ENCODE measurements around the gene MUC5AC. TPM values are rescaled to one million over a fixed set of nuclear protein-coding genes. Genes with fewer than 3 reads are reported as not detected.
"Not testable (repeated sequence)": the region's sequence is repeated elsewhere in the genome, so short reads cannot be mapped to it uniquely, and the experiment has no call there.

Gene MUC5AC
- total and polyA plus RNA-seq, 5 experiments from 2014 or later: not detected

DNA sequence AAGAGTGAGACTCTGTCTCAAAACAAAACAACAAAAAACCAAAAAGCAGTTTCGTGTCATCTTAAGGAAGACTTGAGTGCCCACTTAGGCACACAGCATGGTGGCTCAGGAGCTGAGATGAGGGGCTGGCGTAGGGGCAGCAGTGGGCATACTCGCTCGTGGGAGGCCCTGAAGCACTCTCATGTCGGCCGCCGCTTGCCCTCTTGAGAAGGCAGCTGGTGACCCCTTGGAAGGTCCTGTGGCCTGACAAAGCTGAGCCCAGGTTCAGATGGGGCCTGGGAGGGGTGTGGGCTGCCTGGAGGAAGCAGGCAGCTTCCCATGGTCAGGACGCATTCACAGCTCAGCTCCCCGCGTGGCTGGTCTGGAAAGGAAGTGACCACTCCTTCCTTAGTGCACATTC, 80.1 kb downstream of the MUC5AC start:
- no peaks in the 10 kb centered on the region for H3K4me1 Mint-ChIP-seq
- no peaks in the 10 kb centered on the region for H3K9me3 Mint-ChIP-seq
- ATAC-seq: no peak
- no peak overlapping the region for H3K4me3 Mint-ChIP-seq
- no peaks in the 10 kb centered on the region for H3K36me3 Mint-ChIP-seq
- POLR2A ChIA-PET: no interaction called here
- no peak overlapping the region for H3K27ac Mint-ChIP-seq
- no peaks in the 10 kb centered on the region for H3K27me3 Mint-ChIP-seq
- no peak for DNase-seq

DNA sequence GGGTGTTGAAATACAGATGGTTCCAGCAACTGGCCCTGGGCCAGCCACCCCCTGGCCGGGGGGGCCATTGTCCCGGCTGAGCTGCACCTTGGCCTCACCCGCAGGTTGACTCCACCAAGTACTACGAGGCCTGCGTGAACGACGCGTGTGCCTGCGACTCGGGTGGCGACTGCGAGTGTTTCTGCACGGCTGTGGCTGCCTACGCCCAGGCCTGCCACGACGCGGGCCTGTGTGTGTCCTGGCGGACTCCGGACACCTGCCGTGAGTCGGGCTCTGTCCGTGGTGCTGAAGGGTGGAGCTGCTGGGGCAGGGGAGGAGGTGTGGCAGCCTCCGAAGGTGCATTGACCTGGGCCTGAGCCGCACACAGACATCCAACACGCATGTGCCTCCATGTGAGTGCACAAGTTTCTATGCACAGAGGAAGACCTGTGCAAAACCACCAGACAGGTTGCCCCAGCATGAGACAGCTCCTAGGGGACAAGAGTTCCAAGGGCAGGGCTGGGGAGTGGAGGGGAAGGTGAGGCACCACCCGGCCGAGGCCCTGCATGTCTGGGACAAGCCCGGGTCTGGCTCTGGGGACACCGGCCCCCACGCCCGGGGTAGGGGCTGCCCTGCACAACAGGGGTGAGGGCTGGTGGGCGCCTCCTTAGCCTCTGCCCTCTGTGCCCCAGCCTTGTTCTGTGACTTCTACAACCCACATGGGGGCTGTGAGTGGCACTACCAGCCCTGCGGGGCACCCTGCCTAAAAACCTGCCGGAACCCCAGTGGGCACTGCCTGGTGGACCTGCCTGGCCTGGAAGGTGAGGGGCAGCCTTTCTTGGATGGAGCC, 81.2 kb downstream of the MUC5AC start:
- ATAC-seq (no peak), DNase-seq (no peak)
- H3K4me3 Mint-ChIP-seq: no peak overlapping the region
- POLR2A ChIA-PET: no interaction called here
- H3K9me3 Mint-ChIP-seq: peaks cover 0 to 1% (median 0%) of the 10 kb centered on the region in 9 donors
- H3K4me1 Mint-ChIP-seq: no peaks in the 10 kb centered on the region
- H3K27ac Mint-ChIP-seq: no peak overlapping the region
- no peaks in the 10 kb centered on the region for H3K27me3 Mint-ChIP-seq
- no peaks in the 10 kb centered on the region for H3K36me3 Mint-ChIP-seq

DNA sequence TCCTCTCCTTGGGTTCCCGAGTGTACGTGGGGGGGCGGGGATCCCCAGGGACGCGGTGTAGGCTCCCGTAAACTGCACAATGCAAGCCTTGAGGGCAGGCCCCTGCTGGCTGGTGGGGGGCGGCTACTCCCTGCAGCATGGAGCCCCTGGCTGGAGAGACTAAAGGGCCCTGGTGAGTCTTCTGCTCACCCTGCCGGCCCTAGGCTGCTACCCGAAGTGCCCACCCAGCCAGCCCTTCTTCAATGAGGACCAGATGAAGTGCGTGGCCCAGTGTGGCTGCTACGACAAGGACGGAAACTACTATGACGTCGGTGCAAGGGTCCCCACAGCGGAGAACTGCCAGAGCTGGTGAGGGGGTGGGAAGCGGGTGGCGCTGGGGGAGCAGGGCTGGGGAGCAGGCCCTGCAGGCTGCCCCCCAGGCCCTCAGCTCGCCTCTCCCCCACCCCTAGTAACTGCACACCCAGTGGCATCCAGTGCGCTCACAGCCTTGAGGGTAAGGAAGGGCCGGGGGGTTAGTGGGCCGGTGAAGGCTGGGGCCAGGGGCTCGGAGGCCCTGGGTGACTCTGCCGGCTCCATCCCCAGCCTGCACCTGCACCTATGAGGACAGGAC, 81.9 kb downstream of the MUC5AC start:
- no peaks in the 10 kb centered on the region for H3K4me1 Mint-ChIP-seq
- no peak overlapping the region for H3K4me3 Mint-ChIP-seq
- no peak overlapping the region for H3K27ac Mint-ChIP-seq
- no peaks in the 10 kb centered on the region for H3K27me3 Mint-ChIP-seq
- POLR2A ChIA-PET: no interaction called here
- H3K36me3 Mint-ChIP-seq: no peaks in the 10 kb centered on the region
- H3K9me3 Mint-ChIP-seq: peaks cover 0 to 1% (median 0%) of the 10 kb centered on the region in 9 donors
- no peak for DNase-seq
- ATAC-seq: no peak

DNA sequence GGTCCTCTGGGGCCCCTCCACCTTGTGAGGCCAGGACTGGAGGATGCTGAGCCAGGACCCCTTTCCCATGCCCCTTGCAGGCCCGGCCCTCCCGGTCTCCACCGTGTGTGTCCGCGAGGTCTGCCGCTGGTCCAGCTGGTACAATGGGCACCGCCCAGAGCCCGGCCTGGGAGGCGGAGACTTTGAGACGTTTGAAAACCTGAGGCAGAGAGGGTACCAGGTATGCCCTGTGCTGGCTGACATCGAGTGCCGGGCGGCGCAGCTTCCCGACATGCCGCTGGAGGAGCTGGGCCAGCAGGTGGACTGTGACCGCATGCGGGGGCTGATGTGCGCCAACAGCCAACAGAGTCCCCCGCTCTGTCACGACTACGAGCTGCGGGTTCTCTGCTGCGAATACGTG, 83.0 kb downstream of the MUC5AC start:
- Mint-ChIP-seq H3K4me1 (no peaks in the 10 kb centered on the region), H3K27ac (no peak overlapping the region), H3K9me3 (peaks cover 0 to 1% (median 0%) of the 10 kb centered on the region in 9 donors), H3K36me3 (no peaks in the 10 kb centered on the region), H3K4me3 (no peak overlapping the region), H3K27me3 (no peaks in the 10 kb centered on the region)
- DNase-seq (no peak), ATAC-seq (no peak)
- POLR2A ChIA-PET: no interaction called here

DNA sequence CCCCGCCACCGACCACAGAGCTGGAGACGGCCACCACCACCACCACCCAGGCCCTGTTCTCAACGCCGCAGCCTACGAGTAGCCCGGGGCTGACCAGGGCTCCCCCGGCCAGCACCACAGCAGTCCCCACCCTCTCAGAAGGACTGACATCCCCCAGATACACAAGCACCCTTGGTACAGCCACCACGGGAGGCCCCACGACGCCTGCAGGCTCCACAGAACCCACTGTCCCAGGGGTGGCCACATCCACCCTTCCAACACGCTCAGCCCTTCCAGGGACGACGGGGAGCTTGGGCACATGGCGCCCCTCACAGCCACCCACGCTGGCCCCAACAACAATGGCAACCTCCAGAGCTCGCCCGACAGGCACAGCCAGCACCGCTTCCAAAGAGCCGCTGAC, 84.0 kb downstream of the MUC5AC start:
- no peak overlapping the region for H3K27ac Mint-ChIP-seq
- no peaks in the 10 kb centered on the region for H3K4me1 Mint-ChIP-seq
- H3K27me3 Mint-ChIP-seq: no peaks in the 10 kb centered on the region
- H3K9me3 Mint-ChIP-seq: peaks cover 0 to 1% (median 0%) of the 10 kb centered on the region in 9 donors
- ATAC-seq: no peak
- POLR2A ChIA-PET: no interaction called here
- H3K36me3 Mint-ChIP-seq: no peaks in the 10 kb centered on the region
- no peak overlapping the region for H3K4me3 Mint-ChIP-seq
- no peak for DNase-seq

DNA sequence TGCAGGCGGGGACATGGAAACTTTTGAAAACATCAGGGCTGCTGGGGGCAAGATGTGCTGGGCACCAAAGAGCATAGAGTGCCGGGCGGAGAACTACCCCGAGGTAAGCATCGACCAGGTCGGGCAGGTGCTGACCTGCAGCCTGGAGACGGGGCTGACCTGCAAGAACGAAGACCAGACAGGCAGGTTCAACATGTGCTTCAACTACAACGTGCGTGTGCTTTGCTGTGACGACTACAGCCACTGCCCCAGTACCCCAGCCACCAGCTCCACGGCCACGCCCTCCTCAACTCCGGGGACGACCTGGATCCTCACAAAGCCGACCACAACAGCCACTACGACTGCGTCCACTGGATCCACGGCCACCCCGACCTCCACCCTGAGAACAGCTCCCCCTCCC, 84.5 kb downstream of the MUC5AC start:
- POLR2A ChIA-PET: no interaction called here
- Mint-ChIP-seq H3K27ac (peak overlapping the region in 2 of 10 donors; percentile 89), H3K4me3 (no peak overlapping the region)

DNA sequence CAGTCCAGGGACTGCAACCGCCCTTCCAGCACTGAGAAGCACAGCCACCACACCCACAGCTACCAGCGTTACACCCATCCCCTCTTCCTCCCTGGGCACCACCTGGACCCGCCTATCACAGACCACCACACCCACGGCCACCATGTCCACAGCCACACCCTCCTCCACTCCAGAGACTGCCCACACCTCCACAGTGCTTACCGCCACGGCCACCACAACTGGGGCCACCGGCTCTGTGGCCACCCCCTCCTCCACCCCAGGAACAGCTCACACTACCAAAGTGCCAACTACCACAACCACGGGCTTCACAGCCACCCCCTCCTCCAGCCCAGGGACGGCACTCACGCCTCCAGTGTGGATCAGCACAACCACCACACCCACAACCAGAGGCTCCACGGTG, 85.0 kb downstream of the MUC5AC start:
- H3K36me3 Mint-ChIP-seq, H3K27me3 Mint-ChIP-seq, POLR2A ChIA-PET, DNase-seq, H3K4me3 Mint-ChIP-seq, H3K4me1 Mint-ChIP-seq, ATAC-seq, H3K9me3 Mint-ChIP-seq: not testable (repeated sequence)
- H3K27ac Mint-ChIP-seq: peak overlapping the region in 1 of 10 donors; percentile 24

More for the DNA sequence above, 84.5 kb downstream of the MUC5AC start:
- H3K9me3 Mint-ChIP-seq: peaks cover 0 to 1% (median 0%) of the 10 kb centered on the region in 9 donors
- H3K27me3 Mint-ChIP-seq: no peaks in the 10 kb centered on the region
- H3K36me3 Mint-ChIP-seq: no peaks in the 10 kb centered on the region
- H3K4me1 Mint-ChIP-seq: no peaks in the 10 kb centered on the region
- ATAC-seq: no peak
- no peak for DNase-seq

DNA sequence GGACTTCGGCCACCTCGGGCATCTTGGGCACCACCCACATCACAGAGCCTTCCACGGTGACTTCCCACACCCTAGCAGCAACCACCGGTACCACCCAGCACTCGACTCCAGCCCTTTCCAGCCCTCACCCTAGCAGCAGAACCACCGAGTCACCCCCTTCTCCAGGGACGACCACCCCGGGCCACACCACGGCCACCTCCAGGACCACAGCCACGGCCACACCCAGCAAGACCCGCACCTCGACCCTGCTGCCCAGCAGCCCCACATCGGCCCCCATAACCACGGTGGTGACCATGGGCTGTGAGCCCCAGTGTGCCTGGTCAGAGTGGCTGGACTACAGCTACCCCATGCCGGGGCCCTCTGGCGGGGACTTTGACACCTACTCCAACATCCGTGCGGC, 85.8 kb downstream of the MUC5AC start:
- POLR2A ChIA-PET, DNase-seq, H3K9me3 Mint-ChIP-seq, H3K4me1 Mint-ChIP-seq, ATAC-seq, H3K27ac Mint-ChIP-seq, H3K27me3 Mint-ChIP-seq, H3K4me3 Mint-ChIP-seq, H3K36me3 Mint-ChIP-seq: not testable (repeated sequence)

DNA sequence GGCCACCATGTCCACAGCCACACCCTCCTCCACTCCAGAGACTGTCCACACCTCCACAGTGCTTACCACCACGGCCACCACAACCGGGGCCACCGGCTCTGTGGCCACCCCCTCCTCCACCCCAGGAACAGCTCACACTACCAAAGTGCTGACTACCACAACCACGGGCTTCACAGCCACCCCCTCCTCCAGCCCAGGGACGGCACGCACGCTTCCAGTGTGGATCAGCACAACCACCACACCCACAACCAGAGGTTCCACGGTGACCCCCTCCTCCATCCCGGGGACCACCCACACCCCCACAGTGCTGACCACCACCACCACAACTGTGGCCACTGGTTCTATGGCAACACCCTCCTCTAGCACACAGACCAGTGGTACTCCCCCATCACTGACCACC, 86.8 kb downstream of the MUC5AC start:
- H3K4me3 Mint-ChIP-seq, H3K36me3 Mint-ChIP-seq, H3K27me3 Mint-ChIP-seq, H3K27ac Mint-ChIP-seq, ATAC-seq, H3K9me3 Mint-ChIP-seq, POLR2A ChIA-PET, DNase-seq, H3K4me1 Mint-ChIP-seq: not testable (repeated sequence)

DNA sequence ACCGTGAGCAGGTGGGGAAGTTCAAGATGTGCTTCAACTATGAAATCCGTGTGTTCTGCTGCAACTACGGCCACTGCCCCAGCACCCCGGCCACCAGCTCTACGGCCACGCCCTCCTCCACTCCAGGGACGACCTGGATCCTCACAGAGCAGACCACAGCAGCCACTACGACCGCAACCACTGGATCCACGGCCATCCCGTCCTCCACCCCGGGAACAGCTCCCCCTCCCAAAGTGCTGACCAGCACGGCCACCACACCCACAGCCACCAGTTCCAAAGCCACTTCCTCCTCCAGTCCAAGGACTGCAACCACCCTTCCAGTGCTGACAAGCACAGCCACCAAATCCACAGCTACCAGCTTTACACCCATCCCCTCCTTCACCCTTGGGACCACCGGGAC, 88.0 kb downstream of the MUC5AC start:
- H3K4me1 Mint-ChIP-seq, ATAC-seq, H3K36me3 Mint-ChIP-seq, H3K9me3 Mint-ChIP-seq, H3K27me3 Mint-ChIP-seq, DNase-seq, H3K4me3 Mint-ChIP-seq, POLR2A ChIA-PET, H3K27ac Mint-ChIP-seq: not testable (repeated sequence)

DNA sequence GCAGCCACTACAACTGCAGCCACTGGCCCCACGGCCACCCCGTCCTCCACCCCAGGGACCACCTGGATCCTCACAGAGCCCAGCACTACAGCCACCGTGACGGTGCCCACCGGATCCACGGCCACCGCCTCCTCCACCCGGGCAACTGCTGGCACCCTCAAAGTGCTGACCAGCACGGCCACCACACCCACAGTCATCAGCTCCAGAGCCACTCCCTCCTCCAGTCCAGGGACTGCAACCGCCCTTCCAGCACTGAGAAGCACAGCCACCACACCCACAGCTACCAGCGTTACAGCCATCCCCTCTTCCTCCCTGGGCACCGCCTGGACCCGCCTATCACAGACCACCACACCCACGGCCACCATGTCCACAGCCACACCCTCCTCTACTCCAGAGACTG, 88.5 kb downstream of the MUC5AC start:
- H3K27ac Mint-ChIP-seq, POLR2A ChIA-PET, ATAC-seq, H3K4me3 Mint-ChIP-seq, DNase-seq, H3K9me3 Mint-ChIP-seq, H3K27me3 Mint-ChIP-seq, H3K4me1 Mint-ChIP-seq, H3K36me3 Mint-ChIP-seq: not testable (repeated sequence)

DNA sequence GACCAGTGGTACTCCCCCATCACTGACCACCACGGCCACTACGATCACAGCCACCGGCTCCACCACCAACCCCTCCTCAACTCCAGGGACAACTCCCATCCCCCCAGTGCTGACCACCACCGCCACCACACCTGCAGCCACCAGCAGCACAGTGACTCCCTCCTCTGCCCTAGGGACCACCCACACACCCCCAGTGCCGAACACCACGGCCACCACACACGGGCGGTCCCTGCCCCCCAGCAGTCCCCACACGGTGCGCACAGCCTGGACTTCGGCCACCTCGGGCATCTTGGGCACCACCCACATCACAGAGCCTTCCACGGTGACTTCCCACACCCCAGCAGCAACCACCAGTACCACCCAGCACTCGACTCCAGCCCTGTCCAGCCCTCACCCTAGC, 89.3 kb downstream of the MUC5AC start:
- H3K27ac Mint-ChIP-seq, H3K9me3 Mint-ChIP-seq, H3K27me3 Mint-ChIP-seq, H3K4me3 Mint-ChIP-seq, DNase-seq, POLR2A ChIA-PET, H3K36me3 Mint-ChIP-seq, ATAC-seq, H3K4me1 Mint-ChIP-seq: not testable (repeated sequence)

DNA sequence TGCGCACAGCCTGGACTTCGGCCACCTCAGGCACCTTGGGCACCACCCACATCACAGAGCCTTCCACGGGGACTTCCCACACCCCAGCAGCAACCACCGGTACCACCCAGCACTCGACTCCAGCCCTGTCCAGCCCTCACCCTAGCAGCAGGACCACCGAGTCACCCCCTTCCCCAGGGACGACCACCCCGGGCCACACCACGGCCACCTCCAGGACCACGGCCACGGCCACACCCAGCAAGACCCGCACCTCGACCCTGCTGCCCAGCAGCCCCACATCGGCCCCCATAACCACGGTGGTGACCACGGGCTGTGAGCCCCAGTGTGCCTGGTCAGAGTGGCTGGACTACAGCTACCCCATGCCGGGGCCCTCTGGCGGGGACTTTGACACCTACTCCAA, 91.2 kb downstream of the MUC5AC start:
- H3K4me1 Mint-ChIP-seq, H3K9me3 Mint-ChIP-seq, H3K27me3 Mint-ChIP-seq, H3K27ac Mint-ChIP-seq, POLR2A ChIA-PET, H3K4me3 Mint-ChIP-seq, DNase-seq, ATAC-seq, H3K36me3 Mint-ChIP-seq: not testable (repeated sequence)

DNA sequence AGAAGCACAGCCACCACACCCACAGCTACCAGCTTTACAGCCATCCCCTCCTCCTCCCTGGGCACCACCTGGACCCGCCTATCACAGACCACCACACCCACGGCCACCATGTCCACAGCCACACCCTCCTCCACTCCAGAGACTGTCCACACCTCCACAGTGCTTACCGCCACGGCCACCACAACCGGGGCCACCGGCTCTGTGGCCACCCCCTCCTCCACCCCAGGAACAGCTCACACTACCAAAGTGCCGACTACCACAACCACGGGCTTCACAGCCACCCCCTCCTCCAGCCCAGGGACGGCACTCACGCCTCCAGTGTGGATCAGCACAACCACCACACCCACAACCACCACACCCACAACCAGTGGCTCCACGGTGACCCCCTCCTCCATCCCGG, 92.7 kb downstream of the MUC5AC start:
- ATAC-seq, H3K4me3 Mint-ChIP-seq, POLR2A ChIA-PET, H3K9me3 Mint-ChIP-seq, H3K36me3 Mint-ChIP-seq, DNase-seq, H3K4me1 Mint-ChIP-seq, H3K27me3 Mint-ChIP-seq: not testable (repeated sequence)
- H3K27ac Mint-ChIP-seq: peak overlapping the region in 1 of 10 donors; percentile 68

Measured in naive thymus-derived CD8-positive, alpha-beta T cell (primary cell).